Loucy (cell line): ENCODE measurements around the gene HPCAL4.

Experiments
- H2AFZ ChIP-seq: fragments of 200-600 bp; sonication (generic); 2 replicates; pipeline ENCODE4 v1.6.0; 2016; ENCODE audit warnings: antibody characterized with exemption, mild to moderate bottlenecking, low read length, moderate library complexity
- H3F3A ChIP-seq: fragments of 200-600 bp; 2 replicates; pipeline ENCODE4 v1.6.0; 2016; ENCODE audit warnings: antibody characterized with exemption, low read depth, mild to moderate bottlenecking
- H3K27me3 ChIP-seq: fragments of 200-600 bp; sonication (generic); 2 replicates; pipeline ENCODE4 v1.6.1; 2014; ENCODE audit warnings: low read length, mild to moderate bottlenecking; ENCODE audit not compliant: insufficient read depth, poor library complexity, severe bottlenecking
- H3K36me3 ChIP-seq: fragments of 200-600 bp; sonication (generic); 2 replicates; pipeline ENCODE4 v1.6.1; 2016; ENCODE audit warnings: low read length; ENCODE audit not compliant: insufficient read depth
- H3K4me1 ChIP-seq: fragments of 200-600 bp; sonication (generic); 2 replicates; pipeline ENCODE4 v1.5.1; 2014; ENCODE audit warnings: low read length, mild to moderate bottlenecking; ENCODE audit not compliant: insufficient read depth, poor library complexity, severe bottlenecking
- H3K4me2 ChIP-seq: fragments of 200-600 bp; sonication (generic); 2 replicates; pipeline ENCODE4 v1.6.0; 2014; ENCODE audit warnings: antibody characterized with exemption, low read length, low read depth, mild to moderate bottlenecking; ENCODE audit not compliant: poor library complexity, severe bottlenecking
- H3K4me3 ChIP-seq: fragments of 200-600 bp; sonication (generic); 2 replicates; pipeline ENCODE4 v1.5.1; 2014; ENCODE audit warnings: low read length, mild to moderate bottlenecking, mixed read lengths; ENCODE audit not compliant: poor library complexity, severe bottlenecking
- H3K79me2 ChIP-seq: fragments of 200-600 bp; sonication (generic); 2 replicates; pipeline ENCODE4 v1.6.1; 2014; ENCODE audit warnings: low read length; ENCODE audit not compliant: insufficient read depth
- H3K9ac ChIP-seq: fragments of 200-600 bp; sonication (generic); 2 replicates; pipeline ENCODE4 v1.6.0; 2014; ENCODE audit warnings: mild to moderate bottlenecking, low read depth, low read length, moderate library complexity; ENCODE audit not compliant: poor library complexity, severe bottlenecking
- H3K9me2 ChIP-seq: fragments of 200-600 bp; sonication (generic); replicated peaks from 2 replicates; pipeline ENCODE4 v1.6.1; 2016; ENCODE audit warnings: low read depth, low read length, mixed read lengths
- H3K9me3 ChIP-seq: fragments of 200-600 bp; sonication (generic); 2 replicates; pipeline ENCODE4 v1.6.1; 2014; ENCODE audit warnings: mild to moderate bottlenecking, antibody characterized with exemption, low read length, low read depth; ENCODE audit not compliant: insufficient read depth
- H4K20me1 ChIP-seq: fragments of 200-600 bp; sonication (generic); 2 replicates; pipeline ENCODE4 v1.6.0; 2014; ENCODE audit warnings: antibody characterized with exemption, low read length, mild to moderate bottlenecking; ENCODE audit not compliant: insufficient read depth, poor library complexity, severe bottlenecking
- CTCF ChIP-seq: fragments of 200-600 bp; sonication (generic); conservative IDR thresholded peaks from 2 replicates; pipeline ENCODE4 v1.5.1; 2014; ENCODE audit warnings: mild to moderate bottlenecking, antibody characterized with exemption, low read length
- EZH2phosphoT487 ChIP-seq: fragments of 200-600 bp; IDR thresholded peaks from 2 replicates; pipeline ENCODE4 v1.6.1; 2018; ENCODE audit warnings: antibody characterized with exemption, mild to moderate bottlenecking, moderate library complexity, borderline replicate concordance

The HPCAL4 gene

GRCh38 chr1:39643705-39644104 lies 47.5 kb downstream of the HPCAL4 start:
- H4K20me1 ChIP-seq = no peaks in the 10 kb centered on the region
- H3K4me1 ChIP-seq = no peaks in the 10 kb centered on the region
- no peak overlapping the region for H3K4me2 ChIP-seq
- H3K9me2 ChIP-seq = no peaks in the 10 kb centered on the region
- no peaks in the 10 kb centered on the region for H3K79me2 ChIP-seq
- H3K36me3 ChIP-seq = no peaks in the 10 kb centered on the region
- no peaks in the 10 kb centered on the region for H3K9me3 ChIP-seq
- H2AFZ ChIP-seq = no peak overlapping the region
- no peaks in the 10 kb centered on the region for H3F3A ChIP-seq
- H3K4me3 ChIP-seq = no peak overlapping the region
- H3K27me3 ChIP-seq = no peaks in the 10 kb centered on the region
- TF ChIP-seq EZH2phosphoT487 (no peak), CTCF (no peak)
- no peak overlapping the region for H3K9ac ChIP-seq

GRCh38 chr1:39642796-39643195 lies 48.4 kb downstream of the HPCAL4 start:
- no peaks in the 10 kb centered on the region for H3K9me3 ChIP-seq
- H3K27me3 ChIP-seq = no peaks in the 10 kb centered on the region
- H3K4me1 ChIP-seq = no peaks in the 10 kb centered on the region
- H3K4me2 ChIP-seq = no peak overlapping the region
- H3K79me2 ChIP-seq = no peaks in the 10 kb centered on the region
- no peak overlapping the region for H2AFZ ChIP-seq
- no peaks in the 10 kb centered on the region for H3K9me2 ChIP-seq
- TF ChIP-seq CTCF (no peak), EZH2phosphoT487 (no peak)
- H3F3A ChIP-seq = no peaks in the 10 kb centered on the region
- no peak overlapping the region for H3K4me3 ChIP-seq
- H3K9ac ChIP-seq = no peak overlapping the region
- no peaks in the 10 kb centered on the region for H3K36me3 ChIP-seq
- H4K20me1 ChIP-seq = no peaks in the 10 kb centered on the region

GRCh38 chr1:39640861-39641260 lies 50.4 kb downstream of the HPCAL4 start:
- Histone ChIP-seq H3K27me3 (no peaks in the 10 kb centered on the region), H4K20me1 (no peaks in the 10 kb centered on the region), H3F3A (no peaks in the 10 kb centered on the region), H3K9ac (no peak overlapping the region), H3K4me1 (no peaks in the 10 kb centered on the region), H3K9me2 (no peaks in the 10 kb centered on the region), H3K4me3 (no peak overlapping the region), H2AFZ (no peak overlapping the region), H3K9me3 (no peaks in the 10 kb centered on the region), H3K4me2 (no peak overlapping the region), H3K36me3 (no peaks in the 10 kb centered on the region), H3K79me2 (no peaks in the 10 kb centered on the region)
- no peak for TF ChIP-seq CTCF
- TF ChIP-seq EZH2phosphoT487 = no peak
